IPS-NIHi11 (cell line): ENCODE measurements around the gene GEMIN4.
"Not testable (repeated sequence)": the region's sequence is repeated elsewhere in the genome, so short reads cannot be mapped to it uniquely, and the experiment has no call there.

Source experiments
- DNase-seq: peaks from one replicate; pipeline ENCODE4 v3.0.0; 2012; ENCODE audit warnings: mixed read lengths, low spot score

Gene GEMIN4

DNA sequence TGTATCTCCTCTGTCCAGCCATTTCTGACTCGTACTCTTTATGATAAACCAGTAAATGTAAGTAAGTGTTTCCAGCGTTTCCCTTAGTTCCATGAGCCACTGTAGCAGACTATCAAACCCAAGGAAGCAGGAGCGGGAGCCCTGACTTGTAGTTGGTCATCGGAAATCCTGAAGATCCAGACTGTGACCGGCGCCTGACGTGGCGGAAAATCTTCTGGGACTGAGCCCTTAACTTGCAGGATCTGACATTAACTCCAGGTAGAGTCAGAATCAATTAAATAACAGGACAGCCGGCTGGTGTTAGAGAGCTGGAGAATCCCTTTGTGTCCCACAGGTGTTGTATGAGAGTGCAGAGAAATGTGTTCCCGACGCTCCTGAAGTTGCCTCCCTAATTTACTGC is 26.0 kb upstream of the GEMIN4 start:
- DNase-seq, result no peak

DNA sequence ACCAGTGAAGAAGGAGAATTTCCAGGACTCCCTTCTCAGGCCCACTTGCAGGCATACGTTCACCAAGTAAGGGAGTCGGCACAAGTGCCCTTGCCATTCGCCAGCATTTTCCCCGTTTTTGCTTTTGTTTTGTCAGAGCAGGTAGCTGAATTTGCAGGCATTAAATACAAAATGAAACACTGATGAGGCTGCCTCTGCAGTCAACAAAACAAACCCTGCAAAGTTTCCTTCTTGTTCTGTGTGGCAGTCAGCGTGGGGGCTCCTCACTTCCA is 22.2 kb upstream of the GEMIN4 start:
- DNase-seq, result no peak

DNA sequence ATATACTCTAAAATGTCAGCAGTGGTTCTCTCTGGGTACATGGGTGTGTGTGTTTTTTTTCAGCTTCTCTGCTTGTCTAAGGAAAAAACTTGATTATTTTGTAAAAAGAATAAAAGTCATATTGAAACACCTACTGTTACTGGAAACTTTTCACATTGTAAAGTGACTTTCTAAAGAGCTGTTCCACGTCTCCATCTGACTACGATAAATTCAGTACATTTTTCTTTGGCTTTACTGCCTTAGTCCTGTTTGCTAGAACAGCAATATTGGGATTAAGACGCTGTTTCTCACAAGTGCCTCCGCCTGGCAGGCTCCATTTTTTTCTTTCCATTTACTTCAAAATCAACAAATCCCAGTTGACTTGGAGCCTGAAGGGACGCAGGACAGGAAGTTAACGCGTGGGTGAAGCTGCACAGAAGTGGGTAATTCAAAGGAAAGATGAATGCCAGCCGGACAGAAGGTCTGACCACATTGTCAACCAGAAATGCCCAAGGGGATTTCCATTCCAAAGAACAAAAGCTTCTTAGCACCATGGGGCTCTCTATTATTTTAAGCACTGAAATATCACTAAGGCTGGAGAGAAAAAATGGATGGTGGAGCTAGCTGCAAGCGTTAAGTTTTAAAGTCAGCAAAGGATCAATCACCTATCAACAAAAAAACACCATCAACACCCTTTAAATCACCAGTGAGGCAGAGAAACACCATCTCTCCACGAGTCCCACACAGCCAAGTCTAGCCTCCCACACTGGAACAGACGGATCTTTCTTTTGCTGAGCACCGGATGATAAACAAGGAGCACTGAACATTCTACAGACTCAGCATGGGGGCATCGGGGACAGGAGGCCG is 21.6 kb upstream of the GEMIN4 start:
- no peak for DNase-seq

DNA sequence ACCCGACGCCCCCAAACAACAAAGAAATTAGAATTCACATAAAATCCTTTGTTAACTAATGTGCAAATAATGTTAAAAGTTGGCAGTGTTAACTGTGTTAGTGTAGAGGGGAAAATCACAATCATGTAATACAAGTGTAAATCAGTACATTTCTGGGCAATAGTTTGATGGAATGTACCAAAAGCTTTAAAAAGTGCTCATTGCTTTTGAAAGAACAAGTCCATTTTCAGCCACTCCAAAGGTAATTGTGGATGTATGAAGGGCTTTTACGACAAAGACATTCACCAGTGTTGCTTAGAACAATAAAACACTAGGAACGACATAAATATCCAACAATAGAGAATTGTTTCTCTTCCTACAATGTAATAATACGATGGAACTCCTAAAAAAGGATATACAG is 21.0 kb upstream of the GEMIN4 start:
- no peak for DNase-seq

DNA sequence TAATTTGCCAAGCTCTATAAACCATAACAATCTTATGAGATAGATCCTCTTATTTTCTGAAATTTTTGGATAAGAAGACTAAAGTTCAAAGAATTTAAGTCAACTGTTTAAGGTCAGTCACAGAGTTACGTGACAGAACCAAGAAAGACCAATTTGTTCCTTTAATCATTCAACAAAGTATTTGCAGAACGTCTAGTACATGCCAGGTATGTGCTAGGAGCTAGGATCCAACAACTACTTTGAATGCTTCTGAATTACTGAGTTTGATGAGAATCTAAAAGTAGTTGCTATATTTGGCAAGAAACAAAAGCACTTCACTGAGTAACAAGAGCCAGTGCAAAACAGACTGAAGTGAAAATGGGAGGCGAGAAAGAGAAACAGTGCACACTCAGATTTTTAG is 15.0 kb upstream of the GEMIN4 start:
- DNase-seq, result no peak

DNA sequence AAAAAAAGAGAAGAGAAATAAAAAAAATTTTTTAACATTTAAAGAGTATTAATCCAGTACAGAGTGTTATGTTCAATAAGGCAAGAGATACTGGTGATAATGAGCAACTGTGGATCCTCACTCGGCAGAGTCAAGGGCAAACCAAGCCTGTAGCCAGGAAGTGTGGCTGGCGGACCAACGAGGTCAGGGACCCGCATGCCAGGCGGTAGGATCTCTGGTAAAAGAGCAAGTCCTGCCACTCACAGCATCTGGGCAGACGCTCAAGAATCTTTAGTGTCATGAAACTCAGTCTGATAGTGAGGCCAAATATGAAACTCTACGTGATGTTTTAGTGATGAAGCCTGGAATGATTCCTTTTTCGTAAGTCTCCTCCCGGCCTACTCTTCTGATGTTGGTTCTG is 8.3 kb upstream of the GEMIN4 start:
- no peak for DNase-seq

DNA sequence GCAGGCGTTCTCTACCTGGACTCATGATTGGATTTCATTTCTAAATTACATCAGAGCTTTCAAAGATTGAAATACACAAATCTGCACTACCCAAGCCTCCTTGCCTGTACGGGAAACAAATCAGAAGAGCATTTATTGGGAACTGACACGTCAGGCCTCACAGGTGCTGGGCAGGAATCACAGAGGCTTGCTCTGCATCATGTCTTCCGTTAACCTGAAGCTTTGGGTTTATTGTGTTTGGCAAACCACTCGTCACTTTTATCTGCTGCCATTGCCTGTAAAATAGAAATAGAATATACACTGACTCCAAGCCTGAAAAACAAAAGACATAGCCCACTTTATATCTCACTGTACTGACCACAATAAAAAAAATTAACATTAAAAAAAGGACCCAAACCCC is 7.9 kb upstream of the GEMIN4 start:
- DNase-seq, result no peak

DNA sequence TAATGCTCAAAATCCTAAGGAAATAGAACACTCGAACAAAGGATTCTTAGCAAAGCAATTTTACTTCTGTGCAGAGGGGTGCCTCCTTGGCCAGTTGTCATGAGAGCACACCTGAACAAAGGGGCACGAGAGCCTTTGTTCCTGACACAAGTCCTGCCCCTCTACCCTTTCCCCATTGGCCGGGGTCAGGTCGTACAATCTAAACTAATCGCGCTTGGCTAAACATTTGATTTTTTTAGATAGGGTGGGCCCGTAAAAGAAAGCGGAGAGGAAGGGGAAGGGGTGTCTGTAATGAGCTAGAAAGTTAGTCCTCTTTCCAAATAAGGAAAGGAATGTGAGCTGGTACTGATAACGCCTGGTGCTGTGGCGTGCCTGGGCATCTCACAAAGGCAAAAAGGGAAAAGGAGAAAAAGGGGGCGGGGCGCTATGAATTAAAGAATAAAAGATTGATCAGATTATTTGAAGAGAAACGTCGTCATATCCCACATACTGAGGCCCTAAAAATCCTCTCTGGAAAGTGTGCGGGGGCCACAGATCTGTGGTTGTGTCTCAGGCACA is 4.0 kb upstream of the GEMIN4 start:
- DNase-seq, result not testable (repeated sequence)

DNA sequence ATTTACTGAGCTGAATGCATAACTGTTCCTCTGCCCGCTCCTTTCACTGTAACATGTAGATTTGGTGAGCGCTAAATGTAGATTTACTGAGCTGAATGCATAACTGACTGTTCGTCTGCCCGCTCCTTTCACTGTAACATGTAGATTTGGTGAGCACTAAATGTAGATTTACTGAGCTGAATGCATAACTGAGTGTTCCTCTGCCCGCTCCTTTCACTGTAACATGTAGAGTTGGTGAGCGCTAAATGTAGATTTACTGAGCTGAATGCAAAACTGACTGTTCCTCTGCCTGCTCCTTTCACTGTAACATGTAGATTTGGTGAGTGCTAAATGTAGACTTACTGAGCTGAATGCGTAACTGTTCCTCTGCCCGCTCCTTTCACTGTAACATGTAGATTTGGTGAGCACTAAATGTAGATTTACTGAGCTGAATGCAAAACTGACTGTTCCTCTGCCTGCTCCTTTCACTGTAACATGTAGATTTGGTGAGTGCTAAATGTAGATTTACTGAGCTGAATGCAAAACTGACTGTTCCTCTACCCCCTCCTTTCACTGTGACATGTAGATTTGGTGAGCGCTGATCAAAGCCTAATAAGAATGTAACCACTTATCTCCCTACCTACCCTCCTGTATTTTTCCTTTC is 3.4 kb upstream of the GEMIN4 start:
- DNase-seq, result not testable (repeated sequence)

DNA sequence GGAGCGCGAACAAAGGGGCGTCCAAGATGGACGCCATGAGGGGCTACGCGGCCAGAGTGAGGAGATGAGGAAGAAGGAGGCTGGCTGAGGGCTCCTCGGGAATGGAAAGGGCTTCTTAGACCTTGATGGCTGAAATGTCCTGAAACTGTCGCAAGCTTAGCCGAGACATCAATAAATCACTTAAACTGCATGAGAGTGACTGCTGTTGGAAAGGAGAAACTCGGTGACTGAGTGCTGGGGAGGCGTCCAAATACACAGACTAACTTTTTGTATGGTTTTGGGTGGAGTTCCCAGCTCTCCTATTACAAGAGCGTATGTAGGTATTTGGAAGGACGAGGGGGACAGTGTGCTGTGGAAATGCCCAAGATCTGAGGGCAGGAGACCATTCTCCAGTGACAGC is 1.4 kb upstream of the GEMIN4 start:
- no peak for DNase-seq

DNA sequence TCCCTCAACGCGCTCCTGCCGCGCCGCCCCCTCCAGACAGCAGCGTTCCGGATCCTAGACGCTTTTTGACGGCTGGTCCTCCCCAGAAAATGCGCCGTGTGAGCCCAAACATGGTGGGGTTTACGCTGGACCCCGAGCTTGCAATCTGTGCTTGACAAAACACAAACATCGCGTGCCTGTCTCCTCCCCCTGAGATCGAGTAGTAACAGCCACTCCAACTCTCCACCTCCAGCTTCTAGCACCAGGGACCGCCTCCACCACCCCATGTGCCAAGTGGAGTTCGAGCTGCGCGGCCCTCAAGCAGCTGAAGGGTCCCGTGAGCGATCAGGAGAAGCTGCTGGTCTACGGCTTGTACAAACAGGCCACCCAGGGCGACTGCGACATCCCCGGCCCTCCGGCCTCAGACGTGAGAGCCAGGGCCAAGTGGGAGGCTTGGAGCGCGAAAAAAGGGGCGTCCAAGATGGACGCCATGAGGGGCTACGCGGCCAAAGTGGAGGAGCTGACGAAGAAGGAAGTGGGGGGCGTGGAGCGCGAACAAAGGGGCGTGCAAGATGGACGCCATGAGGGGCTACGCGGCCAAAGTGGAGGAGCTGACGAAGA is 656 bp upstream of the GEMIN4 start:
- peak; percentile 56 for DNase-seq

DNA sequence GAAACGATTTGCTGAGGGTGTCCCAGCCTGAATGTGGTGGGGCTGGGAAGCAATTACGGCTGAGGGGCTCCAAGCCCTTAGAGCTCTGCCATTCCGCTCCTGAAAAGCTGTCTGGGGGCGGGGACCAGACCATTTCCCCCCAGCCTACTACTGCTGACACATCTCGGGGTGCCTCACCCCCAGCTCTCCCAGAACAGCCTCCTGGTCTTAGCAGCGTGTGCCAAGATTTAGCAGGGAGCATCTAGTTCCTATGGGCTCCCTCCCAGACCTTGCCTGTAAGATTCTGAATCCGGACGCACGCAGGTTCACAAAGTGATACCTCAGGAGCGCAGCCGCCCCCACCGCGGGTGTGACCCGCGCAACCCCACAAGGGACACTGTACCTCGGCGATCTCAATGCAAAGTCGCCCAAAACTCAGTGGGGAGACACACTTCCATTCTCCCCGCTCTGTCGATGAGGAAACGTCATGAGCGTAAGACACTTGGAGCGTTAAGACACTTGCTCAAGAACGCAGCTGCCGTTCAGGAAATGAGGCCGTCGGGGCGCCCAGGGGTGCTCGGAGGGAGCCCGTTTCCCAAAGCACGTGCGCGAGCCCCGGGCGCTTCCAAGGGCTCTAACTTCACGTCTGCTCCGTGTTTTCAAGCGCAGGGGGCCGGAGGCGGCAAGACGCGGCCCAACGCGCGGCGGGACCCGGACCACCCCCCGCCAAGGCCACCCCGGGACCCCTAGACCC is 629 bp downstream of the GEMIN4 start:
- DNase-seq, result peak; percentile 29

DNA sequence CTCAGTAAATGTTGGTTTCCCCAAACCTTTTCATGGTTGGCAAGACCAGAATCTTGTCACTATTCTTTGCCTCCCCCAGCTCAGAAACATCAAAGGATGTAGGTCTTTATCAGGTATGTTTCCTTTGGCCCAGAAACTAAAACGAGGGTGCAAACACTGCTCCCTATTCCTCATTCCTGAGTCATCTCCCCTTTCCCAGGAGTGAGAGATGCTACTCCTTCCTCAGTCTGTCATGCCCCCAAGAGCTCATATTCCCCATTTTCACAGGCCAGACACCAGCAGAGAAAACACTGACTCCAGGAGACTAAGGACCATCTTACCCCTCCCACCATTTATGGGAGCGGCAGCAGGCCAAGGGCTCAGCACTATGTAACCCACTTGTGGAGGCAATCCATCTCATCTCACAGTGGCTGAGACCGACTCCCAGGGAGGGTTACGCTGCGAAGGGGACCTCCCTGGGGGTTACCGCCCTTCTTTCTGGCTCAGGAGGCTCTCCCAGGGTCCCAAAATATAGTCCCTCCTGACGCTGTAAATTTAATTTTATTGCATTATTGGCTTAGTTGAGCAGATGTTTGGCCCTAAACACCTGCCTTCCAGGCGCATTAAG is 1.5 kb downstream of the GEMIN4 start:
- DNase-seq, result no peak

DNA sequence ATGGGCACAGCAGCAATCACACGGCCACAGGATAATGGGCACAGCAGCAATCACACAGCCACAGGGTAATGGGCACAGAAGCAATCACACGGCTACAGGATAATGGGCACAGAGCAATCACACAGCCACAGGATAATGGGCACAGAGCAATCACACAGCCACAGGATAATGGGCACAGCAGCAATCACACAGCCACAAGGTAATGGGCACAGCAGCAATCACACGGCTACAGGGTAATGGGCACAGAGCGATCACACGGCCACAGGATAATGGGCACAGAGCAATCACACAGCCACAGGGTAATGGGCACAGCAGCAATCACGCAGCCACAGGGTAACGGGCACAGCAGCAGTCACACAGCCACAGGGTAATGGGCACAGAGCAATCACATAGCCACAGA is 2.7 kb downstream of the GEMIN4 start:
- not testable (repeated sequence) for DNase-seq

DNA sequence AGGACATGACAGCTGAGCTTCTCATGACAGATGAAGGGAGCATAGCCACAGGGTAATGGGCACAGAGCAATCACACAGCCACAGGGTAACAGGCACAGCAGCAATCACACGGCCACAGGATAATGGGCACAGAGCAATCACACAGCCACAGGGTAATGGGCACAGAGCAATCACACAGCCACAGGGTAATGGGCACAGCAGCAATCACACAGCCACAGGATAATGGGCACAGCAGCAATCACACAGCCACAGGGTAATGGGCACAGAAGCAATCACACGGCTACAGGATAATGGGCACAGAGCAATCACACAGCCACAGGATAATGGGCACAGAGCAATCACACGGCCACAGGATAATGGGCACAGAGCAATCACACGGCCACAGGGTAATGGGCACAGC is 3.5 kb downstream of the GEMIN4 start:
- DNase-seq, result not testable (repeated sequence)

DNA sequence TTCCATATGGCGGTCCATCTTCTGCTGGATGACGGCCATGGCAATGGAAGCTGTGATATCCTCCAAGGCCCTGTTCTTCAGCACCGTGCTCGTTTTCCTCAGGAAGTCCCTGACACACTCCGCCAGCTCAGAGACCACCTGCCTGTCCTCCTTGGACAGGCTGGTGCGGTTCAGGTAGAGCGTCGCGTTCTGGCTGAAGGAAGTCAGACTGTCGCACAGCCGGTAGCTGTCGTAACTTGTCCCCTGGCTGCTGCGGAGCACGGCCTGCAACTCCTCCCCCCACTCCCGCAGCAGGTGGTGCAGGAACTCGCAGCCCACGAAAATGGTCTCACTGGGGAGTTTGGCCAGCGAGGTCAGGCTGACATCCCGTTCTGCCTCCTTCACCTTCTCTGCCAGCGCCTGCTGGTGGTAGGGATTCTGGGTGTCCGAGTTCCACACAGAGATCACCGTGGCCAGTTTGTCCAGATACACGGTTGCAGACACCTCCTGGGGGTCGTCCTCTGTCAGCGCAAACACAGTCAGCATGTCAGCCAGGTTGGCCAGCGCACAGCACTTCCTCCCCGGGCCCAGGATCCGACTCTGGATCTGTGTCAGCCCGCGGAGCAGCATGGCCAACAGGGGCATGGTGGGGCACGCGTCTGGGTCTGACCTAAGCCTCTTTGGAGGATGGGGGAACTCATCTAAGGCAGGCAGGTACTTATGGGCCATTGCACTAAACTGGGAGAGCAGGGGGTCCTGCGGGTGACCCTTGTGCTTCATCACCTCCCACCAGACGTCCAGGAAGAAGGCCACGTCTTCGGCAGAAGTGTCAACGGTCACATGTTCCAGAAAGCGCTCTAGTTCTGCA is 5.1 kb downstream of the GEMIN4 start:
- no peak for DNase-seq

DNA sequence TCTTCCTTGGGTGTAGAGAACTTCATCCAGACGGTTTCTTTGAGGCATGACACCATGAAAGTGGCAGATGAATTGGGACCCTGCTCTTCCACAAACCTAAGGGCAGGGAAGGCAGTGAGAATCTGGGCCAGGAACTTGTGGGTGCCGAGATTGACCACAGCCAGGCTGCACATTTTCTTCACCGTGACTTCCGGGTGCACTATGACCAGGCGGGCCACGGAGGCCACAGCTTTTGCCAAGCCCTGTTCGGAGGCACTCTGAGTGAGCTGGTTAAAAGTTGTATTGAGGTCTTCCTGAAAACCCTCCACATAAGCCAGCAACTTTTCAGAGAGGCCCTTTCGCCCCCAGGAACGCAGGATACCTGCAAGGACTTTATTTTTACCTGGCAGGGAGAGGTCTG is 5.9 kb downstream of the GEMIN4 start:
- no peak for DNase-seq

DNA sequence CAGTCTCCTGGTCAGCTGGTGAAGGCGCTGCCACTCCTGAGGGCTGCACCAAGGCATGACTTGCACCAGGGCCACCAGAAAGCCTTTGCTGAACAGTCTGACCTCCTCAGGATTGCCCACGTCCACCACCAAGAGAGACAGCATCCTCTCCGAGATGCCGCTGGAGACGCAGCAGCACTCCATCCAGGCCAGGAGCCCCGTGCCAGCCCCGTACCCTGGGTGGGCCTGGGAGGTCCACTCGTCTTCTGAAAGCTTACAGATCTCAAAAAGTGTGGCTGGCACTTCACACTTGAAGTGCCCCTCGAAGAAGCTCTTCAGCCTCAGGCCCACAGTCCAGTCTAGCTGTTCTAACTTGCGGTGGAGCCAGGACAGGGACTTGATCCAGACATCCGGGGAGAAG is 6.7 kb downstream of the GEMIN4 start:
- DNase-seq, result no peak

DNA sequence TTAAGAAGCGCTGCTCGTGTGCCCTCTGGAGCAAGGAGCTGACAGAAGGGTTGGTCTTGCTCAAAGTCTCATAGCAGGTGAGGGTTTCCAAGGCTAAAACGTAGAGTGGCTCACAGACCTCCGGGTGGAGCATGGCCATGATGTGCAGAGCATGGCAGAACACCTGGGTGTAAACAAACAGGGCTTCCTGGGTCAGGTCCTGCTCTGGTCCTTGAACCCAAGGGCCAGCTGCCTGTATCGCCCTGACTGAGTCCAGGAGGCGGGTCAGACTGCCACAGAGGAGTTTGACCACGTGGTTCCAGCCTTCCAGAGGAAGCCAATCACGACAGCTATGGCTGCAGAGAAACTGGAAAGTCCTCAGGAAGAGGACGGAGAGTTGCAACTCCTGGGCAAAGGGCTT is 7.1 kb downstream of the GEMIN4 start:
- no peak for DNase-seq

DNA sequence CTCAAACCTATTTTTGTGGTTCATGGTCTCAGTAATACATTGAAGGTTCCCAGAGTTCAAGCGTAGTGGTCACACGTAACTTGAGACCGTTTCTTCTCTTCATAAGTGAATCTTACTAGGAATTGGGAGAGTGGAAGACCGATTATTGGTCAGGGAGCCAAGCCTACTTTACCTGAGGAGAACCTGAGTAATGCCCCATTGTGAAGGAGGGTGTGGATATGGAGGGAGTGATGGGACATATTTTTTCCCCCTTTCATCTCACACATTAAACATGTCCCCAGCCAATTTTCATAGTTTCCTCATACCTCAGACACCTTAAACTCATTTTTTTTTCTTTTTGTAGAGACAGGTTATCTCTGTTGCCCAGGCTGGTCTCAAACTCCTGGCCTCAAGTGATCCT is 8.9 kb downstream of the GEMIN4 start:
- DNase-seq, result no peak

DNA sequence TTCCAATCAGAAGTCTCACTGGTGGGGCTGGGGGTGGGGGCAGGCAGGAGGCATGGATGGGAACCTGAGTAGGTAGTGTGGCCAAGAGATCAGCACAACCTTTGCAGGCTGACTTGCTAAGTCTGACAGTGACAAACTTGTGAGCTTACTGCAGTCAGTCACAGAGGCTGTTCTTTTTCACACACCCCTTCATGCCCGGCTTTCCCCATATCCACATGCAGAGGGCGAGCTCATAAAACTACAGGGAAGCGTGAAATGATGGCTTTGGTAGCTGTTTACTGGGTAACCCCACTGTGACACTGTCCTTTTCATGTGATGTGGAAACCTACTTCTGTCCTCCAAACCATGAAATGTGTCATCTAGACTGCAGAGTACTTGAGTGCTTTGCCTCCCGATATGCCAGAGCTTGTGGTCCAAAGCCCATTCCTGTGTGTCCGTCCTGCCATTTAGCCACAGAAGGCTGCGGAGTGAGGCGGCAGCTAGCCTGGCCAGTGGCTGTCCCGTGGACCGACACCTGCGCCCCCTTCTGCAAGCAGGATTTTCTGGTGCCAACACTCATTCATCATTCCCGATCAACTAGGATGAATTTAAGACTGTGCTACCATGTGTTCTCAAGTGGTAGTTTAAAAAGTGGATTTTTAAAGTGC is 9.8 kb downstream of the GEMIN4 start:
- no peak for DNase-seq
